Stimulated activated naive CD4-positive, alpha-beta T cell (primary cell): ENCODE measurements around the gene KRTAP2-4.
"Not testable (repeated sequence)": the region's sequence is repeated elsewhere in the genome, so short reads cannot be mapped to it uniquely, and the experiment has no call there.

Source experiments
- DNase-seq, 6 experiments: peaks; one replicate each; lab custom pipeline; 2025; lab: John Stamatoyannopoulos, UW

Gene KRTAP2-4, protein sequence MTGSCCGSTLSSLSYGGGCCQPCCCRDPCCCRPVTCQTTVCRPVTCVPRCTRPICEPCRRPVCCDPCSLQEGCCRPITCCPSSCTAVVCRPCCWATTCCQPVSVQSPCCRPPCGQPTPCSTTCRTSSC

DNA sequence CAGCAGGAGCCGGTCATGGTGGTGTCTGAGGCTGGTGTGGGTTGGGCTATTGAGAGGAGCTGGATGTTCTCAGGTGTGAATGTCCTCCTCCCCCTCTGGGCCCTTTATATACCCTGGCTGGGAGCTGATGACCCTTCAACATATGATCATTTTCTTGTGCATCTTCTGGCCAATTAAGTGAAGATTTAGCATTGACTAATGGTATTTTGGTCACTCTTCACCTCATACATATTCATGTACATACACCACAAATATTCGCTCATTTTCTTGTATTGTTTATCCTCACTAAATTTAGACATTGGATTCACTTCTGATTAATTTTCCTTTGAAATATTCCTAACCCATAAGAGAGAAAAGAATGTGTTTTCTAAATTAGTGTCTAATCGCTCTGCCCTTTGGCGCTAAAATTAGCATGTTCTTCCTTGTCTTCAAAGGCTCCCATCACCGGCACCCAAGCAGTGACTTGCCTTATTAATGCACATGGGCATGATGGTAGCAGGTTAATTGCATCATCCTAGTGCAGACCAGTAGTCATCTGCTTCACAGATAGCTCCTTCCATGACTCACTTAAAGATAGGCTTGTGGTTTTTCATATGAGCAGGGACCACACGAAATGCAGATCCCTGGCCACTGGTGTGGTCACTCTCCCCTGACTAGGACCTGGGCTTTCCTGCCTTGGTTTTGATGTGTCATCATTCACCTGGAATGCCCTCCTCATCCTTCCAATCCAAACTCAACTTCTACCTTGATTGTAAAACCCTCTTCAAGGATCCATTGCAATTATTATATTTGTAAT lies at the start of gene KRTAP2-4:
TSS of gene KRTAP2-4 (minus strand) at position 51 of the 796 bp plus-strand sequence. CDS start at position 17, 34 bp downstream.
- DNase-seq, result no peak

DNA sequence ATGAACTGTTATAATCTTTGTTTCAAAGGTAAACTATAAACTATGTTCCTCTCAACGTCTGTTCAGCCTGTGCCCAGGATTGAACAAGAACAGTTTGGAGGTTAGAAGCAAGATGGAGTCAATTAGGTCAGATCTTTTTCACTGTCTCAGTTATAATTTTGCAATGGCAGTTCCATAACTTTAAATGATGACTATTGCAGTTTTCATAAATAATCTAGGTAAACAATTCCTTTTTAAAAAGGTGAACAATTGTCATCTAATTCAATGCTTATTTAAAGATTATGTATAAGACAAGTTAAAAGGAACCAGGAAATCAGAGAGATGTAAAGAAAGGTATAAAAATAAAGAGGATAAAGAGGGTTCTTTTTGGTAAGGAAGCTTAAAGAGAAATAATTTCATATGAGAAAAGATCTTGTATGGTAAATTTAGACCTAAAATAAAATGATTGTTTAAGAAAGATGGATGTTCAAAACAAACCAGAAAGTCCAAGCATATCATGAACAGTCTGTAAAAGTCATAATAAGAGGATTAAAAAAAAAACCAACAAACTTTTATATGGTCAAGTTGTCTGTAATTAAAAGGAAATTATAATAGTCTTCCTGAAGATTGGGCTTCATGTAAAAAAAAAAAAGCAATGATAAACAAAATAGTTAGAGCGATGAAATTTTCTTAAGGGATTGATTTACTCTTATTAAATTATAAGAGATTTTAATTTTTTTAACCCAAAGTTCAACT lies 45.6 kb upstream of the KRTAP2-4 start:
- DNase-seq, result no peak

DNA sequence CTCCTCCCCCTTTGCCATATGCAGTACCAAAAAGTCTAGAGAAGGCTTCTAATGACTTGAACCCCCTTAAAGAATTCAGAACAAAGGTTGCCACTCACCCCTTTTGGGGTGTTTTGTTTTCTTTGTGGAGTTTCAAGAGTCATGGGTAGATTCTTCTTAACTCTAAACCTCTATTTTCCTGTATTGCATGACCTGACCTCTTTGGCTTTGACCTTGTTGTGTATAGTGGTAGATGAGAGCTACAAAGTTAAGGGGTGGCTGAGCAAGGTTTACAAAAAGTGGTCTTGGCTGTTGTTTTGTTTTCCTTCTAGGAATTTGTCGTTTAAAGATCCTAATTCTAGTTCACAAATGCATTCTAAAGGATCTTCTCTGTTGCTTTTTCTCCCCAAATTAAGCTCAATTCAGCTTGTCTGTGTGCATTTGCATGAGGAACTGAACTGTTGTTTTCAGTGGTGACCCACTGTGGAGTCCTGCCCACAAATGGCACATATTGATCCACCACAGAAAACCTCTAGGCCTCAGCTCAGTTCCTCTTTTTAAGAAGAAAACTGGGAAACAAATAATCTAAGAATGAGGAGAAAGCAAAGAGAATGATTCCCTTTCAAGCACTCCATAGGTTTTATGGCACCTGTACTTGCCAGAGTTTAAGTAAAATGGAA lies 43.2 kb upstream of the KRTAP2-4 start:
- not testable (repeated sequence) for DNase-seq

DNA sequence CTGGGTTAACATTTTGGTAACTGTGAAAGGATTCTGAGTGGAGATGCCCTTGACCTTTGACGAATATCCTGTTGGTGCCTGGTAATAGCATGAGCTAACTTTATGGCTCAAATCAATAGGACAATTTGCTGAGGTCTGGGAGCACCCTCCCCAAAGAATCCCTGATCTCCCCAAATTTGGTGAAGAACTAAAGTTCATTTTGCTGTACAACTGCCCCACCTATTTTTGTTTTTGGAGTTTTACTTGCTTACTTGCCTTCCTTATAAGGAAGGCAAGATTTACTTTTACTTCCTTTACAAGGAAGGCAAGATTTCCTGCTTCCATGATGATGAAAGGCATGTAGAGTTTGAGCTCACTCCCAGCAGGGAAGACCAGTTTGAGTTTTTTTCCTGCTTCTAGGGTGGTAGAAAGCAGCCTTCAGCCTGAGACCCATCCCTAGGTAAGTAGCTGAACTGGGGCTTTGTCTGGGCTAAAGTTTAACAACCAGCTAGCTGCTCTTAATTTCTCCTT lies 42.3 kb upstream of the KRTAP2-4 start:
- no peak for DNase-seq

DNA sequence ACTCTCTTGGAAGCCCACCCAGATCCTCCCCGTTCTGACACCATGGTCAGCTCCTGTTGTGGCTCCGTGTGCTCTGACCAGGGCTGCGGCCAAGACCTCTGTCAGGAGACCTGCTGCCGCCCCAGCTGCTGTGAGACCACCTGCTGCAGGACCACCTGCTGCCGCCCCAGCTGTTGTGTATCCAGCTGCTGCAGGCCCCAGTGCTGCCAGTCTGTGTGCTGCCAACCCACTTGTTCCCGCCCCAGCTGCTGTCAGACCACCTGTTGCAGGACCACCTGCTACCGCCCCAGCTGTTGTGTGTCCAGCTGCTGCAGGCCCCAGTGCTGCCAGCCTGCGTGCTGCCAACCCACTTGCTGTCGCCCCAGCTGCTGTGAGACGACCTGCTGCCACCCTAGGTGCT lies 39.7 kb upstream of the KRTAP2-4 start, which contains the start of gene KRTAP4-9:
TSS of gene KRTAP4-9 (plus strand) at position 43 of the 400 bp plus-strand sequence. CDS start at position 43, 0 bp downstream.
- not testable (repeated sequence) for DNase-seq

DNA sequence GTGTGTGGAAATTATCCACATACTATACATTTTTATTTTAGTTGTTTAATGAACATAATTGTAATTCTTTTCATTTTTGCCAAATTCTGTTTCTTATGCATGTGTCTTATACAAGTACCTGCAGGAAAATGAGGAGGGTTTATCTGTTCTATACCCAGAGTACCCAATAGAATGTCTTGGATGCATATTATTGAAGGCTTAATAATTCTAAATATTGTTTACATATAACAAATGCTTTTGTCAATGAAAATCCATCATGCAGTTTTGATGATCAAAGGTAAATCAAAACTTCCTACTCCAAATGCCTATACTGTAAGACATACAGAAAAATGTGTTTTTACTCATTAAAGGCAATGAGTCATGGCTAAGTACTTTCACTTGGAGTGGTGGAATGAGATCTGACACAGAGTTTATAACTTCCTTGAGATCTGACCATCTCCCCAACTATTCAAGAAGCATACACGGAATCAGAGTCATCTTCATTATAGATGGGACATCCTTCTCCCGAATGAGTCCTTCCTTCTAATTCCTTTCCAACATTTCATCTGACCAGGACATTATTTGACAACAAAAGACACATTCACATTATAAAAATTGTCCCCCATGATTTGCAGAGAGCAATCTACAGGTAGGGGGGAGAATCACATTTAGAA lies 38.8 kb upstream of the KRTAP2-4 start:
- not testable (repeated sequence) for DNase-seq

DNA sequence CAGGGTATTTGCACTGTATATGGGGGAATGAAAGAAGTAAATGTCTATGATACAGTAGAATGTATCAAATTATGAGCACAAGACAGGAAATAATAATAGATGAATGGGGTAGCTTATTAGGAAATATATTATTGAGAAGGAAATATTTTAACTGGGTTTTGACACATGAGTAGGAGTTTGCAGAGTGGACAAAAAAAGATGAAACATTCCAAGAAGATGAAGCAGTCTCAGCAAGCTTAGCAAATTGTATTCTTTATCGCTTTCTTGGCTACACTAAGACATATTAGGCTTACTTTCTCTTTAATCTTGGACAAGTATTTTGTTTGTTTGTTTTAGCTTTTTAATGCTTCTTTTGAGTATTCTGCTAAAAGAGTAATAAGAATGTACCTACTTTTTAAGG lies 38.2 kb upstream of the KRTAP2-4 start:
- no peak for DNase-seq

DNA sequence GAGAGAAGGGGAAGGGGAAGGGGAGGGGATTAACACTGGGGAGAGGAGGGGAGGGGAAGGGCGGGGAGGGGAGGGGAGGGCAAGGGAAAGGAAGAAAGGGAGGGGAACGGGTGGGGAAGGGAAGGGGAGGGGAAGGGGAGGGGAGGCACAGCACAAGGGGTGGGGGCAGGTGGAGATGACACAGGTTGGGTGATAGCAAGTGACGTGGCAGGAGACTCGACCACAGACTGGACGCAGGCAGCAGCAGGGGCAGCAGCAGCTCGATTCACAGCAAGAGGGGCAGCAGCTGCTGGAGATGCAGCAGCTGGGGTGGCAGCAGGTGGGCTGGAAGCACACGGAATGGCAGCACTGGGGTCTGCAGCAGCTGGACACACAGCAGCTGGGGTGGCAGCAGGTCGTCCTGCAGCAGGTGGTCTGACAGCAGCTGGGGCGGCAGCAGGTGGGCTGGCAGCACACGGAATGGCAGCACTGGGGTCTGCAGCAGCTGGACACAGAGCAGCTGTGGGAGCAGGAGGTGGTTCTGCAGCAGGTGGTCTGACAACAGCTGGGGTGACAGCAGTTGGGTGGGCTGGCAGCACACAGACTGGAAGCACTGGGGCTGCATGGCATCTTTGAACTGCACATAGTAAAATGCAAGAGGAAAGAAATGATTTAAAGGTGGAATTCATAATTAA lies 36.0 kb upstream of the KRTAP2-4 start, which contains the start of gene KRTAP4-16:
TSS of gene KRTAP4-16 (minus strand) at position 624 of the 674 bp plus-strand sequence. CDS start at position 624, 0 bp downstream.
- DNase-seq, result no peak

DNA sequence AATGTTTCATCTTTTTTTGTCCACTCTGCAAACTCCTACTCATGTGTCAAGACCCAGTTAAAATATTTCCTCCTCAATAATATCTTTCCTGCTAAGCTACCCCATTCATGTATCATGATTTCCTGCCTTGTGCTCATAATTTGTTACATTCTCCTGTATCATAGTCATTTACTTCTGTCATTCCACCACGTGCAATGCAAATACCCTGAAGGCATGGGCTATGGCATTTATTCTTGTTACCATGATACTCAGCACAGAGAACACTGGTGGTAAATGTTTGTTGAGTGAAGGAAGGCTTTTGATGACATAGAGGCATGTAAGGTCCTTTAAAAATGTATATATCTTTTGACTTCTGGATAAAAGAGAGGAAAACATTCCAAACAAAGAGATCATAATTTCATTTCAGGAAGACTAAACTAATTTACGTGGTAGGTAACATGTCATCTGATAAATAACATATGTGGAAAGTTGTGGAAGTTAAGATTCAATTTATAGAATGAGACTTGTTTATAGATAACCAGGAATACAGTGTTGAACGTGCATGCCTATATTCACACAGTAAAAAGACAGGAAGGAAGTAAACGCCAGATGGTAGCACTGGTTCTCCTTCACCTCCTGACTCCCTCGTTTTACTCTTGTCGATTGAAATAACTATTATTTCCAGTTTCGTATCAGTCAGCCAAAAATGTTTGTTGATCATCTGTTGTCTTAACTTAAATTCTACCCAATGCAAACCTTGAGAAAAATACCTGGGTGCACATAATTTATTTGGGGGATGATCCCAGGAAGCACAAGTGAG lies 34.2 kb upstream of the KRTAP2-4 start:
- DNase-seq, result peak in 1 of 6 experiments; percentile 3

DNA sequence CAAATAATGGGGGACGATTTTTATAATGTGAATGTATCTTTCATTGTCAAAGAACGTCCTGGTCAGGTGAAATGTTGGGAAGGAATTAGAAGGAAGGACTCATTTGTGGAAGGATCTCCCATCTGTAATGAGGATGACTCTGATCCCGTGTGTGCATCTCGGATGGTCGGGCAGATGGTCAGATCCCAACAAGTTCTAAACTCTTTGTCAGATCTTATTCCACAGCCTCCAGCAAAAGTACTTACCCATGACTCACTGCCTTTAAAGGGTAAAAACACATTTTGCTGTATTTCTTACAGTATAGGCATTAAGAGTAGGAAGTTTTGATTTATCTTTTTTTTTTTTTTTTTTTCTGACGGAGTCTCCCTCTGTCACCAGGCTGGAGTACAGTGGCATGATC lies 32.8 kb upstream of the KRTAP2-4 start:
- no peak for DNase-seq

DNA sequence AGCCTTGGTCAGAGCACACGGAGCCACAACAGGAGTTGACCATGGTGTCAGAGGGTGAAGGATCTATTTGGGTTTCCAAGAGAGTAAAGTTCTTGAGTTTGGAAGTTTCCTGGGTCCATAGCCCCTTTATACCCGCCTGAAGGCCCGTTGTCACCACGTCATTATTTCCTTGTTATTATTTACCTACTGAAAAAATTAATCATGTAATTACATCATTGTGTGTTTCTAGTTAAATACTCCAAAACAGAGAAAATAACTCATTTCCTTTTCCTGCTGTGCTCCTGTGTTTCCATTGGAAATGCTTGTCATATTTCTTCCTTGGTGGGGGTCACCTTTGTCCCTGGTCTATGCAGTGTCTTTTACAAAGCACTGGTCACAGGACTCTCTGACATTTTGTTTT lies 32.4 kb upstream of the KRTAP2-4 start, which contains the start of gene KRTAP4-8:
TSS of gene KRTAP4-8 (minus strand) at position 101 of the 400 bp plus-strand sequence. CDS start at position 43, 58 bp downstream.
- no peak for DNase-seq

DNA sequence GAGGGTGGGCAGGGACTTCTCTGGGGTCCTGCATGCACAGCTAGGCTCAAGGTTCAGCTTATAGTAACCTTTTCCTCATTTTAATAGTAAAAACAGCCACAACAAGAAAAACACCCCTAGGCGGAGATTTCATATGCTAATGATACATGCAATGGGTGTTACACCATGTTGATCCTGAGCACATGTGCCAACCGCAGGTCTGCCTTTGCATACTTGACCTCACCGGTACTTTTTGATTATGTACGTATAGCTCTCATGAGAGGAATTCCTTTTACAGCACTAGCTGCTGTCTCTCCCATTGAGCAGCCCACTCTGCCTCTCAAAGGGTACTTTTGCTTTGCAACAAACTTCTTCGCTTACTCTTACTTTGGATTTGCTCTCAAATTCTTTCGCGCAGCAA lies 30.4 kb upstream of the KRTAP2-4 start:
- no peak for DNase-seq

DNA sequence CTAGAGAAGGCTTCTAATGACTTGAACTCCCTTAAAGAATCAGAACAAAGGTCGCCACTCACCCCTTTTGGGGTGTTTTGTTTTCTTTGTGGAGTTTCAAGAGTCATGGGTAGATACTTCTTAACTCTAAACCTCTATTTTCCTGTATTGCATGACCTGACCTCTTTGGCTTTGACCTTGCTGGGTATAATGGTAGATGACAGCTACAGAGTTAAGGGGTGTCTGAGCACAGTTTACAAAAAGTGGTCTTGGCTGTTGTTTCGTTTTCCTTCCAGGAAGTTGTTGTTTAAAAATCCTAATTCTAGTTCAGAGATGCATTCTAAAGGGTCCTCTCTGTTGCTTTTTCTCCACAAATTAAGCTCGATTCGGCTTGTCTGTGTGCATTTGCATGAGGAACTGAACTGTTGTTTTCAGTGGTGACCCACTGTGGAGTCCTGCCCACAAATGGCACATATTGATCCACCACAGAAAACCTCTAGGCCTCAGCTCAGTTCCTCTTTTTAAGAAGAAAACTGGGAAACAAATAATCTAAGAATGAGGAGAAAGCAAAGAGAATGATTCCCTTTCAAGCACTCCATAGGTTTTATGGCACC lies 23.2 kb upstream of the KRTAP2-4 start:
- DNase-seq, result not testable (repeated sequence)

DNA sequence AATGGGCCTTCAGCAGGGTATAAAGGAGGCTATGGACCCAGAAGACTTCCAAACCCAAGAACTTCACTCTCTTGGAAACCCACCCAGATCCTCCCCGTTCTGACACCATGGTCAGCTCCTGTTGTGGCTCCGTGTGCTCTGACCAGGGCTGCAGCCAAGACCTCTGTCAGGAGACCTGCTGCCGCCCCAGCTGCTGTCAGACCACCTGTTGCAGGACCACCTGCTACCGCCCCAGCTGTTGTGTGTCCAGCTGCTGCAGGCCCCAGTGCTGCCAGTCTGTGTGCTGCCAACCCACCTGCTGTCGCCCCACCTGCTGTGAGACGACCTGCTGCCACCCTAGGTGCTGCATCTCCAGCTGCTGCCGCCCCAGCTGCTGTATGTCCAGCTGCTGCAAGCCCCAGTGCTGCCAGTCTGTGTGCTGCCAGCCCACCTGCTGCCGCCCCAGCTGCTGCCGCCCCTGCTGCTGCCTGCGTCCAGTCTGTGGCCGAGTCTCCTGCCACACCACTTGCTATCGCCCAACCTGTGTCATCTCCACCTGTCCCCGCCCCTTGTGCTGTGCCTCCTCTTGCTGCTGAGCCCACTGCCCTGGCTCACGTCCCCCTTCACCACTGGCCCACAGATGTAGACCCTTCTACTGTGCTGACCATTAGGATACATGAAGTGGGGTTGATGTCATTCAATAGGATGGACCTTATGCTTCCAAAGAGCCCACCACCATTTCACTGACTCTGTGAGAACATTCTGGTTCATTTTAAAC lies 18.6 kb upstream of the KRTAP2-4 start, which contains the start of gene KRTAP4-7:
TSS of gene KRTAP4-7 (plus strand) at position 51 of the 757 bp plus-strand sequence. CDS start at position 108, 57 bp downstream.
- DNase-seq, result not testable (repeated sequence)

DNA sequence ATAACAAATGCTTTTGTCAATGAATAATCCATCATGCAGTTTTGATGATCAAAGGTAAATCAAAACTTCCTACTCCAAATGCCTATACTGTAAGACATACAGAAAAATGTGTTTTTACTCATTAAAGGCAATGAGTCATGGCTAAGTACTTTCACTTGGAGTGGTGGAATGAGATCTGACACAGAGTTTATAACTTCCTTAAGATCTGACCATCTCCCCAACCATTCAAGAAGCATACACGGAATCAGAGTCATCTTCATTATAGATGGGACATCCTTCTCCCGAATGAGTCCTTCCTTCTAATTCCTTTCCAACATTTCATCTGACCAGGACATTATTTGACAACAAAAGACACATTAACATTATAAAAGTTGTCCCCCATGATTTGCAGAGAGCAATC lies 17.7 kb upstream of the KRTAP2-4 start:
- not testable (repeated sequence) for DNase-seq

DNA sequence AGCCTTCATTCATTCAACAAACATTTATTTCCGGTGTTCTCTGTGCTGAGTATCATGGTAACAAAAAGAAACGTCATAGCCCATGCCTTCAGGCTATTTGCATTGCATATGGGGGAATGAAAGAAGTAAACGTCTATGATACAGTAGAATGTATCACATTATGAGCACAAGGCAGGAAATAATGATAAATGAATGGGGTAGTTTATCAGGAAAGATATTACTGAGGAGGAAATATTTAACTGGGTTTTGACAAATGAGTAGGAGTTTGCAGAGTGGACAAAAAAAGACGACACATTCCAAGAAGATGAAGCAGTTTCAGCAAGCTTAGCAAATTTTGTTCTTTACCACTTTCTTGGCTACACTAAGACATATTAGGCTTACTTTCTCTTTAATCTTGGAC lies 16.9 kb upstream of the KRTAP2-4 start:
- no peak for DNase-seq

DNA sequence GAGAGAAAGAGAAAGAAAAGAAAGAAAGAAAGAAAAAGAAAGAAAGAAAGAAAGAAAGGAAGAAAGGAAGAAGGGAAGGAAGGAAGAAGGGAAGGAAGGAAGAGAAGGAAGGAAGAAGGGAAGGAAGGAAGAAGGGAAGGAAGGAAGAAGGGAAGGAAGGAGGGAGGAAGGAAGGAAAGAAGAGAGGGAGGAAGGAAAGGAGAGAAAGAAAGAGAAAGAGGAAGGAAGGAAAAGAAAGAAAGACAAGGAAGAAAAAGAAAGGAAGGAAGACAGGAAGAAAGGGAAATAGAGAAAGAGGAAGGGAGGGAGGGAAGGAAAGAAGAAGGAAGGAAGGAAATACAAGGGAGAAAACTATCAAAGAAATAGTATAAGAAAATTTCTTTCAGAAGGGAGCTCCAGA lies 11.1 kb upstream of the KRTAP2-4 start:
- DNase-seq, result no peak

DNA sequence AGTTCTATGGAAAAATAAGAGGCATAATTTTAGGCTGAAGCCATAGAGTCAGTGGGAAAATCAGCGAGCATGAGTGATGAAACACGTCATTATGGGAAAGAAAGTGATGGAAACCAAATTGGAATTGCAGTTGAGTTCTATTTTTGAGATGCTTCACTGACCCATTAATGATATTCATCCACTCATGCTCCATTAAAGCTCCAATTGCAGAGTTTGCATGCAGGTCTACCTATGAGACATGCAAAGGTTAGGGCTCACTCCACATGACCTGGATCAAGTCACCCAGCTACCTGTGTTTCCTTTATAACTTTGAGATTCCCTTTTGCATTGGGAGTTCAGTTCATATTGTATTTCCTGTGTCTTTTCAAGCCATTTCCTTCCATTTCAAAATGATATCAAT lies 8.0 kb upstream of the KRTAP2-4 start:
- DNase-seq, result no peak
